Epithelial cell of proximal tubule (primary cell): ENCODE results near the gene DIPK1B. TPM values are rescaled to one million over a fixed set of nuclear protein-coding genes. Genes with fewer than 3 reads are reported as not detected.

ENCODE experiments used
- DNase-seq: peaks from one replicate; pipeline ENCODE4 v3.0.0-alpha.2; 2011; ENCODE audit warnings: low read depth
- H3K4me3 ChIP-seq: 2 replicates; pipeline ENCODE4 v1.5.1; 2011; ENCODE audit warnings: low read depth, mild to moderate bottlenecking, low read length
- total RNA-seq: library from RNA; depleted of rRNA; stranded (reverse); fragments of >200 nt; gene quantifications from 2 replicates; pipeline ENCODE4 v1.2.3, GENCODE V29; 2015
- TF ChIP-seq, protein P1 (sequence below): conservative IDR thresholded peaks from 2 replicates; pipeline ENCODE4 v1.5.1; 2012; ENCODE audit warnings: low read depth, mild to moderate bottlenecking, low read length

DIPK1B gene
- total RNA-seq, 1 donor from 2014 or later, result 20.3 TPM

DNA sequence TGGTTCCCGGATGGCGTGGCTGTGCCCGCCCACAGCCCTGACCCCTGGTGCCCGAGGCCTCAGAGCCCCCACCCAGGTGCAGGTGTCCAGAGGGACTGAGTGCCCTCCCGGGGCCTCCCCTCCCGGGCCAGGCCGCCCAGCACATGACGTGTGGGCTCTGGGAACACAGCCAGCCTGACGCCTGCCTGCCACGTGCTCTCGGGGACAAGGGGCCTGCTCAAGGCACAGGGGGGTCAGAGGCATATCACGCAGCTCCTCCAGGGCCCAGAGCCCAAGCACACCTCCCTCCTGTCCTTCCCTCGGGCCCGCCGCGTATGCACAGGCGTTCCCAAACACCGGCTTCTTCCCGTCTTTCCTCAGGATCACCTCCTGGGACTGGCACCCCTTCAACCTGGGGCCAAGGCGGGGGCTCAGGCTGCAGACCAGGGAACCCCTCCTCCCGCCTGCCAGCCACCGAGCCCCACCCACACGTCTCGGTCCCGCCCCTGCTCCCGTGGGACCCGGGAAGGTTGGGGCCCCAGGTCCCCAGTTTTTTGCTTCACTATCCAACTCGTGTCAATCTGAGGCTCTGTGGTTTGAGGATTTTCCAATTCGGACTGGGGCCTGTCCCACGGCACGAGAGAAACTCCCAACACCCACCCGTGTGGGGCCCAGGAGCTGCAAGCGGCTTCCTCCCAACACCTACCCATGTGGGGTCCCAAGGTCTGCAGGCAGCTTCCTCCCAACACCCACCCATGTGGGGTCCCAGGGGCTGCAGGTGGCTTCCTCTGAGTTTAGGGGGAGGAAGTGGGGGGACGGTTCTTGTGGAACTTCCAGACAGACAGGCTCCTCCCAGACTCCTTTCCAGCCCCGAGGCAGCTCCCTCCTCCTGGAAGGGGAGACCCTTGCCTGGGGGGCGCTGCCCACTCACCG is 28.9 kb downstream of the DIPK1B start:
- TF ChIP-seq, protein P1, sequence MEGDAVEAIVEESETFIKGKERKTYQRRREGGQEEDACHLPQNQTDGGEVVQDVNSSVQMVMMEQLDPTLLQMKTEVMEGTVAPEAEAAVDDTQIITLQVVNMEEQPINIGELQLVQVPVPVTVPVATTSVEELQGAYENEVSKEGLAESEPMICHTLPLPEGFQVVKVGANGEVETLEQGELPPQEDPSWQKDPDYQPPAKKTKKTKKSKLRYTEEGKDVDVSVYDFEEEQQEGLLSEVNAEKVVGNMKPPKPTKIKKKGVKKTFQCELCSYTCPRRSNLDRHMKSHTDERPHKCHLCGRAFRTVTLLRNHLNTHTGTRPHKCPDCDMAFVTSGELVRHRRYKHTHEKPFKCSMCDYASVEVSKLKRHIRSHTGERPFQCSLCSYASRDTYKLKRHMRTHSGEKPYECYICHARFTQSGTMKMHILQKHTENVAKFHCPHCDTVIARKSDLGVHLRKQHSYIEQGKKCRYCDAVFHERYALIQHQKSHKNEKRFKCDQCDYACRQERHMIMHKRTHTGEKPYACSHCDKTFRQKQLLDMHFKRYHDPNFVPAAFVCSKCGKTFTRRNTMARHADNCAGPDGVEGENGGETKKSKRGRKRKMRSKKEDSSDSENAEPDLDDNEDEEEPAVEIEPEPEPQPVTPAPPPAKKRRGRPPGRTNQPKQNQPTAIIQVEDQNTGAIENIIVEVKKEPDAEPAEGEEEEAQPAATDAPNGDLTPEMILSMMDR, result no peak
- DNase-seq, result no peak
- no peak overlapping the region for H3K4me3 ChIP-seq

GRCh38 chr9:136741883-136742571 is 29.7 kb downstream of the DIPK1B start:
- H3K4me3 ChIP-seq, result no peak overlapping the region
- no peak for DNase-seq
- TF ChIP-seq, protein P1, result no peak

DNA sequence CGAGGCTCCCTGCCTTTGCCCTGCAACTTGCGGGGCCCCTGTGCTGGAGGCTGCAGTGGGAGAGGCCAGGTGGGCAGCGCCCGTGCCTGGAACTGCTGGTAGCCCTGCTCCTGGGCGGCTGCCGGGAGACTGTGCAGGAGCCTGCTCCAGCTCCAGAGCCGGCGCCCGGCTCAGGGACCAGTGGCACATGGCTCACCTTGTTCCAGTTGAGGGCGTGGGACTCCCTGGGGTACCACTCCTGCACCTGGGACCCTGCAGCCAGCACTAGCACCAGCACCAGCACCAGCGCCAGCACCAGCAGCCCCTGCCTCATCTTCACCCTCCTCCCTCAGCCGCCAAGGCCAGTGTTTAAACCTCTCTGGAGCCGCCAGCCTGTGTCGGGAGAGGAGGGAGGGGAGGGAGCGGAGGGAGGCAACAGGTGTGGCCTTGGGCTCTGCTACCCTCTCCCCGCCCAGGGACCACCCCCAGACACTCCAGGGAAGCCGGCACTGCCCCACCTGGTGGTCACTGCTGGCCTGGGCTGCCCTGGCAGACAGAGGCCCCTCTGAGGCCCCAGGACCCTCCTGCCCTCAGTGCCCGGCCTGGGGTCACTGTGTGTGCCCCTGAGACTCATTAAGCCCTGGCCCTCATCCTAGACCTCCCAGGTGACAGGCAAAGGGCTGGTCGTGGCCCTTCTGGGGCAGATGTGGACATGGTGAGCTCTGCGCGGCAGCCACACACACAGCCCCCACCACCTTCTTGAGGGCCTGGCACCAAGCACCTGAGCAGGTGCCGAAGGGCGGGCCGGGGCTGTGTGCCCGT is 30.4 kb downstream of the DIPK1B start, which contains the start of gene LCN10:
TSS of gene LCN10 (minus strand) at position 350 of the 801 bp plus-strand sequence. CDS start at position 313, 37 bp downstream.
- TF ChIP-seq, protein P1, result peak; percentile 32
- no peak for DNase-seq
- H3K4me3 ChIP-seq, result no peak within 1 kb of the TSS

DNA sequence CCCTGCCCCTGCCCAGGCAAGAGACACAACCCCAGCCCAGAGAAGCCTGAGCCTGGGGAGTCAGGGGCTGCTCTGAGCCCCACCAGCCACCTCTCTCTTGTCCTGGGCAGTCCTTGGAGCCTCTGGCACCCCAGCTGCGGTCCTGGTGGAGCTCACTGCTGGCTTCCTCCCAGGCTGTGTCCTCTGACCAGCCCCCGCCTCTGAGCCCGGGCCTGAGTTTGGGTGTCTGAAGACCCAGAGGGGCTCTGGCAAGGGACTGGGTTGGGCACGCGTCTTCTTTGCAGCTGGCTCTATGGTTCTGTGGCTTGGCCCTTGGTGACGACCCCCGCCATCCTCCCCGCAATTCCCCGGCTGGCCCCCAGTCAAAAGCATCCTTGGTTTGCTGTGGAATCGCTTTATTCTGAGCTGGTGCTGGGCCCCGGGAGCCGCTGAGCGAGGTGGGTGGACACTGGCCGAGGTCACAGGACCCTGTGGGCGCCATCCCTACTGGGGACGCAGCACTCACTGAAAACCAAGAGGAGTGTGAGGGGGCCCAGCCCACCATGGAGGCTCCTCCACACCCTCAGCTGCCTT is 31.4 kb downstream of the DIPK1B start:
- TF ChIP-seq, protein P1, result no peak
- no peak overlapping the region for H3K4me3 ChIP-seq
- DNase-seq, result no peak

GRCh38 chr9:136744773-136745172 is 32.4 kb downstream of the DIPK1B start:
- H3K4me3 ChIP-seq, result no peak overlapping the region
- TF ChIP-seq, protein P1, result no peak
- DNase-seq, result no peak

- no peak for DNase-seq
- TF ChIP-seq, protein P1, result no peak
- no peak overlapping the region for H3K4me3 ChIP-seq
Observed at GRCh38 chr9:136745389-136746154, 33.2 kb downstream of the DIPK1B start.
